GM19372 (cell line): ENCODE results near the gene GOPC.

ENCODE experiments used
- ATAC-seq: cut with Tn5 transposase; IDR thresholded peaks from one replicate; pipeline ENCODE4 v1.9.1; 2021; ENCODE audit warnings: mild to moderate bottlenecking, low read depth, moderate library complexity; ENCODE audit not compliant: unreplicated experiment

GOPC gene

DNA sequence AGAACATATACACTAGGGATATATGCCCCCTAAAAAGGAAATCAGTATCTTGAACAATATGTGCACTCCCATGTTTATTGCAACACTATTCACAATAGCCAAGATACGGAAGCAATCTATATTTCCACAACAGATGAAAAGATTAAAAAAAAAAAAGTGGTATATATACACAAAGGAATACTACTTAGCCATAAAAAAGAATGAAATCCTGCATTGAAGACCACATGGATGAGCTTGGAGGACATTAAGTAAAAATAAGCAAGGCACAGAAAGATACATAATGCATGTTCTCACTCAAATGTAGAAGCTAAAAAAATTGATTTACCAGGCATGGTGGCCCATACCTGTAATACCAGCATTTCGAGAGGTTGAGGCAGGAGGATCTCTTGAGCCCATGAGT, 4.6 kb downstream of the GOPC start:
- ATAC-seq: no peak

DNA sequence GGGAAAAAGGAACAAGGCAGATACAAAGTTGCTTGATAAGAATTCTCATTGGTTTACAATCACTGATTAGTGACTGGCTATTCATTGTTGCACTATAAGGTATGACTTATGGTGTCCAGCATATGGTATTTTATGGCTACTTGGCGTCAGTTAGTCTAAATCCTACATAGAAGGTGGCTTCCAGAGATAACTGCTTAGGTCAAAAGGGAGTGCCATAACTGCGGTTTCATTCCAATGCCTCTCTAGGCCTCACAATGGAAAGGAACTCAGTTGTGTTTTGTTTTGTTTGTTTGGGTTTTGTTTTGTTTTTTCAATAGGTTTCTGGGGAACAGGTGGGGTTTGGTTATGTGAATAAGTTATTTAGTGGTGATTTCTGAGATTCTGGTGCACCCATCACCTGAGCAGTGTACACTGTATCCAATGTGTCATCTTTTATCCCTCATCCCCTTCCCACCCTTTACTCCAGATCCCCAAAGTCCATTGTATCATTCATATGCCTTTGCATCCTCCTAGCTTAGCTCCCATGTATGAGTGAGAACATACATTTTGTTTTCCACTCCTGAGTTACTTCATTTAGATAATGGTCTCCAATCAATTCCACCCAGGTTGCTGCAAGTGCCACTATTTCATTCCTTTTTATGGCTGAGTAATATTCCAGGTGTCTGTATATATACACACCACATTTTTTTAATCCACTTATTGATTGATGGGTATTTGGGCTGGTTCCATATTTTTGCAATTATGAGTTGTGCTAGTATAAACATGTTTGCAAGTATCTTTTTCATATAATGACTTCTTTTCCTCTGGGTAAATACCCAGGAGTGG, 7.0 kb downstream of the GOPC start:
- no peak for ATAC-seq

DNA sequence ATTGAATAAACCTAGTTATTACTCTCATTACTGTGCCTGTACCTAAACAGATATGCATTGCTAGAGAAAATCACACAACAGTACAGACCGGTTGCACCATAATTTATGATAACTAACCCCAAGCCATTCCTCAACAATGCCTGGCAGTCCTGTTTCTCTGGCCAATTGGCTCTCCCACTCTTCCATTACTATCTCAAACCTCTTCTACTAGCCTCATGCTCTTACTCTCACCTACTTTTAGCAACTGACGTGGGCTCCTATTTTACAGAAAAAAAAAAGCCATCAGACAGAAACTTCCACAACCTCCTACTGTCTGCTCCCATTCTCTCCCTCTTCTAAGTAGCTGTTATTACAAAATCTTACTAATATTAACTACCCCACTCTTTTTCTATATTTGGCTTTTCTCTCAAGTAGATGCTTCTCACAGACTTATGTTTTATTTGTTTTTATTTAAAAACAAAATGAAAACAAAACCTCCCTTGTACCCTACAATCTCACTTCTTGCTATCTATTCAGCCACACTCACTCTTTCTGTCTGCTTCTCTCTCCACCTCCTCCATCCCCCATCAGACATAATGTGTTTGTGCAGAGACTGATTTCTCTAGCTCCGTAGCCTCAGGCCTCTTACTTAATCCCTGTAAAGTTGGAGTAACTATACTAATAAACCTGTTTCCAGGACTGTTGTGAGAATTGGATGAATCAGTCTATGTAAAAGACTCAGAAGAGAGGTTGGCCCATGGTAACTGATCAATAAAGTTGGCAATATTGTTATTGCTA, 9.1 kb downstream of the GOPC start:
- ATAC-seq: no peak

DNA sequence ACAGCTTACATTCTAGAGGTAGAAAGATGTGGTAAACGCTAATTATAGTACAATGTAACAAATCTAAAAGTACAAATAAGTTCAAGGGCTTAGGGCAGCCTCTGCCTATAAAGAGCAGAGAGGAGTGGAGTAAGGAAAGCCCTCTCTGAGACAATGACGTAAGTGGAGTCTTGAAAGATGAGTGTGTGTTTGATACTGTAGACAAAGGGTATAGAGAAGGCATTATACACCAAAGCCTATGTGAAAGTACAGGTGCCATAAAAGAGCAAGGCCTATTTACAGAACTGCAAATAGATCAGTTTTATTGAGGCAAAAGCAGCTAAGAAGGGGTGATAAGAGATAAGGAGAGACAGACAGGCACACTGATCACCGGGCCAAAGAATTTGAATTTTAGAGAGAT, 10.9 kb downstream of the GOPC start:
- ATAC-seq: no peak

DNA sequence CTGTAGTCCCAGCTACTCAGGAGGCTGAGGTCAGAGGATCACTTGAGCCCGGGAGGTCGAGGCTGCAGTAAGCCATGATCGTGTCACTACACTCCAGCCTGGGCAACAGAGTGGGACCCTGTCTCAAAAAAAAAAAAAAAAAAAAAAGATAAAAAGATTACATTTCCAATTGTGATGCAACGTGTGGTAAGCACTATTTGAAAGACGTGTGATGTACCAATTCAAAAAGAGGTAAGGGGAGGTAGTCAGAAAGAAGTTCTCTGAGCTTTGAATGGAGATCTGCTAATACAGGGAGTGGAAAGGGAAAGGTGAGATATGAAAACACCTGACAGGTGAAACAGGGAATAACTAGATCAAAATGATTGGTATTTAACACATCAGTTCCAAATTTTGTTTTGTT, 11.9 kb downstream of the GOPC start:
- no peak for ATAC-seq

DNA sequence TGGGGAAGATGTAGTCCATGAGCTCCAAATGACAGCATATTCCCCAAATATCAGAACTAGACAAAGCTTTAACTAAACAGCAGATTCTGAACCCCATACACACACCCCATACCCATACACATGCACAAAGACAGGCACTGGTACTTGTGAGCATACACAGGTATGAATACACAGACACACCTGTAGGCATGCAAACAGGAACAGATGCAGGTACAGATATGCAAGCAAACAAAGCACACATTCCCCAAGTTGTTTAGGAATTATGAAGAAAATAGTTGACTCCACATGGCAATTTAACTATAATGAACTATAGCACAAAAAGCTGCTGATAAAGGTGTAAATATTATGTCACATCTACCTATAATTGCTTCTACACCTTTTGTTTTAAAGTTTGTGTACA, 16.7 kb downstream of the GOPC start:
- no peak for ATAC-seq

DNA sequence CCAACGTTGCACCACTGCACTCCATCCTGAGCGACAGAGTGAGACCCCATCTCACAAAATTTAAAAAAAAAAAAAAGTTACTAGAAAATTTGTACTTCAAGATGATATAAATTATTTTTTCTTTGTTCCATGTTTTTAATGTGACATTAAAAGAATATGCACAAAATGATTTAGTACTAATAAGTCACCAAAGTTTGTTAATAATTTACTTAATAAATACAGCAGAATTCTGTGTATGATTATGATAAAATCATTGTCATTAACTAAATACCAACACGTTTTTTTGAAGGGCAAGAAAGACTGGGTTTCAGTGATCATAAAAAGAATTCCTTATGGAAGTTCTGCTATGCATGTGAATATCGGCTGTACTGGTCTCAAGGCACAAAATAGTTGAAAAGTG, 28.1 kb downstream of the GOPC start:
- no peak for ATAC-seq

DNA sequence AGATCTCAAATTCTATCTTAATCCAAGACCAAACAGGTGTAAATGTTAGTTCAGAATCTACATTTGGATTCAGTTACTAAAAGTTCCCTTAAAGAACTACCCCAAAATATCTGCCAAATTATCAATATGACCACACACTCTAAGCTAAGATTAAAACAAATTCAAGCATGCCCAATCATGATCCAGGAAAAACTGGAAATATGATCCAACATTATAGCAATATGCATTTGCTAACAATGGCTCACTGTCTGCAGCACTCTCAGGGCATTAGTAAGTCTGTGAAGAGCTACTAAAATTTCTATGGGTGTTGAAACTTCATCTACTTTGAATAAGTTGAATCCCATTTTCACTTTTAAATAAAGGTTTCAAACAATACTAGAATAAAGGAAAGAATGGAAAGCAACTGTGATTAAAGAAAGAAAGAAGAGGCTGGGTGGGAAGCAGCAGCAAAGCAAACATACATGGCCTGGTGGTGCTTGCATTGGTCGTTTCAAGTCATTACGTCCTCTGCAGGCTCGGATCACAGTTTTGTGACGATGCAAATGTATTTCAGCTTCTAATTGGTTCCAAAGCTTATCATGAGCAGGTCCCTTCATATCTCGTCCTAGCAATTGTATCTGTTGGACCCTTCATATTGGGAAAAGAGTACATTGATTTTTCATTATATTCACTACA, 29.2 kb downstream of the GOPC start:
- no peak for ATAC-seq

DNA sequence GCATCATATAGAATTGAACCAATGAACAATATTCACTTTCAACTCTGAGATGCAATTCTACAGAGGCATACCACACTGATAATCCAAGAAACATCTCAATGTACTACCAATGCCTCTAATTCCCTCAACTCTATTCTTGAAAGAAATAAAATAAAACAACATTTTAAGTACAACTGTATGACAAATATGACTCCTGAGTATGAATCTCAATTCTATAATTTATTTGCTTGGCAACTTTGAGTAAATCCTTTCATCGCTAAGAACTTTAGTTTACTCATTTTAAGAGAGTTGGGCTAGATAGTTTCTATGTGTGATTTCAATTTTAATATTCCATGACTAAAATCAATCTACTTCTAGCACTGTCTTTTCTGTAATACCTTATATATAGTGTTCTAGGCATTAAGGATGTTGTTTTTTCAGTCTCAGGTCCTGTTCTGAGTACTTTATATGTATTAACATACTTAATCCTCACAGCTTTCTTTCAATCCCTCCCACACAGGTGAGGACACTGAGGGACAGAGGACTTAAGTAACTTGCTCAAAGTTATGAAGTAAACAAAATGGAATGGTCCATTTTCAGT, 33.4 kb downstream of the GOPC start:
- ATAC-seq: no peak

DNA sequence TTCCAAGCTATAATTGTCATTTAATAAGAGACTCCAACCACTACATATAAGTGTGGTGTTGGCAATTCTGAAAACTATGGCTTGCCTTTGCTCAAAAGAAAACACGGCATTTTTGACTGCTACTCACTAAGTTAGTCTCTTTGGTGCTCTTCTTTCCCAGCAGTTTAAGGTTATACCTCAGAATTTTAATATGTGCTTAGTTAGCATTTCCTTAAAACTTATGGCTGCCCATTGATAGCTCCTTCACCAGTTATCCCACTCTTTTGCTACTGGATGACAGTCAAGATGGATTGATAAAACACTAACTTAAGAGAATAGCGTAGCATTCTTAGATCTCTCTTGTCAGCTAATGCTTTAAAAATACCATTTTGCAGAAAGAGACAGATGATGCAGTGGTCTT, 34.1 kb downstream of the GOPC start:
- ATAC-seq: no peak

DNA sequence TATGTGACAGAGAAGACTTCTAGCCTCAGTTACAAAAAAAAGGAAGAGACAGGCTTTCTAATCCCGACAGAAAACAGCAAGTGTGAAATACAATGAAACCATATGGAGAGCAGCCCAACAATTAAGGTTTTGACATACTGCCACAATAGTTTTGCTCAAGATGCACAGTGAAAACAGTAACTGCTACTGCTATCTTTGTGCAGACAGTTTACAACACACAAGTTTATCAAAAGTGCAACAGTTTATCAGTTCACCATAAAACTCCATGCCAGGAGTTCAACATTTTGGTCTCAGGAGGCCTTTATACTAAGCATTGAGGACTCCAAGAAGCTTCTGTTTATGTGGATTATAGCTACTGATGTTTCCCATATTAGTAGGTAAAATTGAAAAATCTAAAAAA, 37.6 kb downstream of the GOPC start:
- no peak for ATAC-seq

DNA sequence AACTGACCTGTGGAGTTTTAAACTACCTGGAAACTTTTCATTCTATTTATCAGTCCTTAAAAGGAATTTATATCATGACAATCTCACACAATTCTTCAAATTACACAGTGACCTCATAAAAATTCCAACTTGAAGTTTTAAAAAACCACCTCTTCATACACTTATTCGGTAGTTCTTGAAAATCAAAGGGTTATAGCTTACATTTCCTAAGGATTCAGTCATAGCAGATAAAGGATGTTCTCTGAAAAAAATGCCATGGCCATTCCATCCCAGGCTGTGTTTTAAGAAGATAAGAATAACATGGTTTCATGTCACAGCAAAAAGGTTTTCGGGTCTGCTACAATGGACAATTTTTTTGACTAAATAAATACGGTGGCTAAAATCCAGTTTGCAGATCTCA, 41.2 kb downstream of the GOPC start:
- no peak for ATAC-seq

DNA sequence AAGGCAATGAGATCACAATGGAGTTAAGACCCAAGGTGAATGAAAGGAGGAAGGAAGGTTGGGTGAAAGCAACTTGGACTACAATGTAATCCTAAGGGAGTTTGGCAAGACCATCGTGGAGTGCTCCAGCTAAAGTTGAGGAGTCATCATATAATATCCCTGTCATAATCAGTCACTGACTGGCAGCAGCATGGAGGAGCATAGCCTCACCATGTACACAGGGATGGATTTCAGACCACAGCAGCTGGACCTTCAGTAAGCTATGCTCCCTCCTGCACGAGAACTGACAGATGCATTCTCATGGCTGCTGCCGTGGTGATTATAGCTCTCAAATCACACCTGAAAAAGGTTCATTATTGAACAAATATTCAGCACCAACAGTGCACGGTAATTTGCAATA, 43.0 kb downstream of the GOPC start:
- ATAC-seq: no peak

DNA sequence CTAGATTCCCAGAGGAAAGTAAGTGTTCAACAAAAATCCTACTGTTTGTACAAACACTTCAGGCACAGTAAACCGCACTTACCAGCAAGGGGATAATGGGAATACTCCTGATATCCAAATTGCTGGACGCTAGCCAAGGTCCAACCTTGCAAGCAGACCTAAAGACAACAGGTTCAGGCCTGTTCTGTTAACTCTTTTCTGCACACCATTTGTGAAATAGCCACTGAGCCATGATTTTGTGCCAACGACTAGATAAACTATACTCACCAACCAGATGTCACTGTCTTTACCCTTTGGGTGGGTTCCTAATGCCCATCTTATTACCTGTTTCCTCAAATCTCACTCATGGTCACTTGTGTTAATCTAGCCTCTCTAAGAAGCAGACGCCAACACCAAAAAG, 43.5 kb downstream of the GOPC start:
- ATAC-seq: no peak

DNA sequence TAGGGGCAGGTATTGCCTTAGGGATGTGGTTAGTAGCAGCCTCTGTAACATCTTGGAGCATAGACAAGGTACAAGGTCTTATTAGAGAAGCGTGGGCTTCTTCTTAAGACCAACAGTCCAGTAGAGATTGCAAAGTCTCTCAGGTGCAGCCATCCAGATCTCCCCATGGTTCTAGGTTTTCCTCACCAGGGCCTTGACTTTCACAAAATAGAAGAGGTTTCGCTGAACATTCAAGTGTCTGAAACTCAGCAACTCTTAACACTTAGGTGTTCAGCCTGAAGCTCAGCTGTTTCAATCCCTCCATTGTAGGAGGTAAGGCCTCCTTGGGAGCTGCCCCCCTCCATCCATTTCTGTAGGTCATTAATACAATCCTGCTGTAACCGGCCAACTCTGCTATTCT, 44.4 kb downstream of the GOPC start:
- ATAC-seq: no peak

DNA sequence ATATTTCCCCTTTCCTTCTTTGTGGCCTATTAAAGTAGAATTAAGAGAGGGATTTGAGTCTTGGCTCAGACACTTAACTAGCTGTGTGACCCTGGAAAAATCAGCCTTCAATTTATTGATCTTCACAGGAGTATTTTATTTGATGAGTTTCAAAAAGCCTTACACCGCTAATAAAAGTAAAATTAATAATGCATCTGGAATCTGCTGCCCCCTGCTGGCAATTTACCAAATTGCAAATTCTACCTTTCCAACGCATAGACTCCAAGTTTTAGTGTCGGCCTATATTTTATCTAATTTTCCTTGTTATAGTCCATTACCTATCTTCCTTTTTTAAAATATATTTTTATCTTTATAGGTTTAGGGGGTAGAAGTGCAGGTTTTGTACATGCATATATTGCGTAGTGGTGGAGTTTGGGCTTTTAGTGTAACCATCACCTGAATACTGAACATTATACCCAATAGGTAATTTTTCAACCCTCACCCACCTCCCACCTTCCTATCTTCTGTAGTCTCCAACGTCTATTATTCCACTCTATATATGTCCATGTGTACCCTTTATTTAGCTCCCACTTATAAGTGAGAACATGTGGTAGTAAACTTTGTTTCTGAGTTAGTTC, 46.3 kb downstream of the GOPC start:
- no peak for ATAC-seq

DNA sequence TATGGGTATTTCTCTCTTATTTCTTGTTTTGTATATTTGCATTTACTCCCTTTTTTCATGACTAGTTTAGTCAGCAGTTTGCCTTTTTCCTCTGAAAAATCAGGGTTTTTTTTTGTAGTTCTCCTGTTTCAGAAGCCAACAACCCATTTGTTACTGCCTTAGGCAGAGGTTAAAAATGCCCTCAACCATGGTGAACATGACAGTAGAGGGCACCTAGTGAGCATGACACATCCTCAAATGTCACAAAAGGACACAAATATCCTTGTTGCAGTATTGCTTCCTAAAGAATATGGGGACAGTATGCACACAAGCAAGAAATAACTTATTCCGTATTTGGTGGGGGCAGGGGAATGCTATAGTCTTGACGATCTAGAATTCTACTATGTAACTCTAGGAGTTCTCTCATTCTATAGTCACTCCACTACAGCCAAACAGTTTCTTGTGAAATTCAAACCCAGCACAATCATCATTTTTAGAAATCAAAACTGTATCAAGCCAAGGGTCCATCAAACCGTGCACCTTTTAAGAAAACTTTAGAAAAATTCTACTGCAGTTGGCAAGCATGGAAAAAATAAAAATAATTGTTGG, 47.0 kb downstream of the GOPC start:
- no peak for ATAC-seq

DNA sequence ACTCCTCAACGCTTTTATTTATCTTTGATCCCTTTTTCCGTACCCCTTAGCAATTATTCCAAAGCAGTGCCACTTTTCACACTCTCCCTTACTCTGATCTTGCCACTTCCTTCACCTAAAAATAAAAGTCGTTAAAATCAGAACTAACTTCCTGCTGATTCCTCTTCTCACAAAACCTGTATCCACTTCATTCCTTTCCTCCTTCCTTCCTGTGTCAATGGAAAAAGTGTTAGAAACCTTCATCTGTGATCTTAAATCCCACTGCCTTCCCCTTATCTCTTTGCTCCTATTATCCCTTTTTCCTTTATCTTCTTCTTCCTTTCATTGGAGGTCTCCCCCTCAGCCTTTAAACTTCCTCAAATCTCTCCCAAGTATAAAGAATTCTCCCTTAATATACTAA, 49.2 kb downstream of the GOPC start:
- no peak for ATAC-seq

DNA sequence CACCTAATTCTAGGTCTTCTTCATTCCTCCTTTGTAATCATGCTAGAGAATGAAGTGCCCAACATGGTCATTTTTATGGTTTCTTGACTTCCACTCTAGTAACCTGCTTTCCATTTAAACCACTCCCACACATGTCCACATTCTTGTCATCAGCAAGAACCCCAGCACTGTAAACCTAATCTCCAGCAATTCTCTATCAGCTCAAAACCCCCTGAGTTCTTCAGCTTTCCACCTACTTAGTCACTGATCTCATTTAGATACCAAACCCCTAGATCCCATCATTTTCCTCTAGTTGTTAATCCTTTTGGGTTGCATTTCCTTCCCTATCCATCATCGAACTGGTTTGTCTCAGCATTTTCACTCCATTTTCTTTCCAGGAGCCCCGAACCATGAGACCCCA, 49.7 kb downstream of the GOPC start:
- ATAC-seq: no peak

DNA sequence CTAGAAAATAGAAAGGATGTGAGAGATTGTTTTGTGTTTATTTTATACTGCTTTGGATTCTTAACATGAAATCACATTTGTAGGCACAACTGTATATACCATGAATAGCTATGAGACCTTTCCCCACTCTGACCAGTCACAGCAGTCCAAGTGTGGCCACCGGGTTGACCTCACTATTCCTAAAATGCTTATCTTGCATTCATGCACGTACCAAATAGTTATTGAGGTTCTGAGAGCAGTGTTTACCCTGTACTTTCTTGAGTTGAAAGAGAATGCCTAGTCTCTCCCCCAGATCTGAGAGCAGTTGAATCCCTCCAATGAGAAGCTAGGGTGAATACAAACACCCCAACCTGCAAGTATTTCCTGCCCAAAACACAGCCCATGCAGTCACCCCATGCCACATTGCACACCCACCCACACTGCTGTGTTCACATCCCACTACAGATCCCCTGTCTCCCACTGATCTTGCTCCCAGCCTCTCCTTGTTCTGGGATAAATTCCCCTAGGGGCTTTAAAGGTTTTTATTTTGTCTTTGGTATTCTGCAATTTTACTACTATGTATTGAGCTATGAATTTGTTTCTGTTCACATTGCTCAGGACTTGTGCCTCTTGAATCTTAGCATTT, 51.6 kb downstream of the GOPC start:
- no peak for ATAC-seq
